ENCODE results near the gene AIRE. TPM values are rescaled to one million over a fixed set of nuclear protein-coding genes. Genes with fewer than 3 reads are reported as not detected.

AIRE gene
- total and polyA plus RNA-seq, 2 of the 13 experiments (the other 11 are each of a cell fraction or from before 2014, with no cell fraction given) = not detected

- peak; percentile 69 for TF ChIP-seq HES4 (CRISPR knock-in tag; IDR thresholded peaks at IDR 0.05; ENCODE audit: borderline replicate concordance)
- TF ChIP-seq CSRNP1 (CRISPR knock-in tag; IDR thresholded peaks at IDR 0.05) = 0 out of 2 replicates have a peak, but pooled peaks have one; percentile 60
- TF ChIP-seq ZBTB38 (CRISPR knock-in tag; IDR thresholded peaks at IDR 0.05) = peak; percentile 86
- peak; percentile 80; the same call in 1 of the 2 replicates for TF ChIP-seq ZNF766 (CRISPR knock-in tag; IDR thresholded peaks at IDR 0.05; ENCODE audit: borderline replicate concordance)
- TF ChIP-seq MED1 (CRISPR knock-in tag; IDR thresholded peaks at IDR 0.05) = peak; percentile 89
- TF ChIP-seq MLXIP (CRISPR knock-in tag; IDR thresholded peaks at IDR 0.05; ENCODE audit: borderline replicate concordance) = no peak
- peak in 1 of 2 experiments; percentile 84; a peak in 2 of 4 replicates for TF ChIP-seq KLF16 (CRISPR knock-in tag; IDR thresholded peaks at IDR 0.05)
- TF ChIP-seq ZNF703 (CRISPR knock-in tag; IDR thresholded peaks at IDR 0.05; ENCODE audit: borderline replicate concordance) = no peak
- 0 out of 2 replicates have a peak, but pooled peaks have one; percentile 62 for TF ChIP-seq PRDM4 (CRISPR knock-in tag; IDR thresholded peaks at IDR 0.05; ENCODE audit: borderline replicate concordance)
- TF ChIP-seq KDM4B (CRISPR knock-in tag; IDR thresholded peaks at IDR 0.05) = peak; percentile 43; the same call in 1 of the 2 replicates
- peak; percentile 97 for TF ChIP-seq ZFX (CRISPR knock-in tag; IDR thresholded peaks at IDR 0.05; ENCODE audit: low read depth)
- TF ChIP-seq HCFC1 (IDR thresholded peaks at IDR 0.05; ENCODE audit: low read depth, low read length) = peak; percentile 81
- TF ChIP-seq ZNF782 (CRISPR knock-in tag; IDR thresholded peaks at IDR 0.05; ENCODE audit: borderline replicate concordance) = peak; percentile 83; the same call in 1 of the 2 replicates
- TF ChIP-seq ZNF317 (CRISPR knock-in tag; IDR thresholded peaks at IDR 0.05) = peak; percentile 78
- TF ChIP-seq ARID3A (IDR thresholded peaks at IDR 0.05; ENCODE audit: low read depth, low read length) = peak; percentile 11; the same call in 1 of the 2 replicates
- peak; percentile 52 for TF ChIP-seq TEAD3 (CRISPR knock-in tag; optimal IDR thresholded peaks at IDR 0.05; ENCODE audit: borderline replicate concordance)
Observed at GRCh38 chr21:44338971-44339910, 53.6 kb downstream of the AIRE start, which contains the start of gene CFAP410 (continued).

Data from HepG2 (cell line).